H1 (cell line): ENCODE measurements around the gene MNX1. TPM values are rescaled to one million over a fixed set of nuclear protein-coding genes. Genes with fewer than 3 reads are reported as not detected.

Experiments
- CTCF ChIA-PET: fragments of 300-600 bp; sonication (Branson Sonifier 250); formaldehyde crosslinking; loops from one replicate; lab custom pipeline; 2021; ENCODE audit not compliant: partially characterized antibody; lab: Charles Lee
- POLR2A ChIA-PET: fragments of 300-600 bp; sonication (Branson Sonifier 250); formaldehyde crosslinking; loops from one replicate; lab custom pipeline; 2021; ENCODE audit warnings: inconsistent platforms; ENCODE audit not compliant: partially characterized antibody; lab: Charles Lee
- DNase-seq, 2 experiments: peaks; one replicate each; pipeline versions ENCODE4 v3.0.0 to v3.0.0-alpha.2; 2010 to 2022; ENCODE audit warnings: low spot score in 2 of 2, low read depth in 1 of 2, mixed read lengths in 1 of 2
- FAIRE-seq: peaks from 2 replicates; lab custom pipeline; 2011; peaks lifted over from hg19 to GRCh38; lab: Jason Lieb, UNC
- H2AFZ ChIP-seq: 2 replicates; pipeline ENCODE4 v1.8.1; 2012; ENCODE audit warnings: low read length, inconsistent platforms
- H2AK5ac ChIP-seq: 2 replicates; pipeline ENCODE4 v1.6.1; 2013; ENCODE audit warnings: low read depth, low read length
- H2BK120ac ChIP-seq: replicated peaks from 2 replicates; pipeline ENCODE3; 2013; ENCODE audit warnings: low read depth, low read length, inconsistent platforms
- H2BK12ac ChIP-seq: 2 replicates; pipeline ENCODE4 v1.6.1; 2013; ENCODE audit warnings: low read depth, low read length
- H2BK15ac ChIP-seq: 2 replicates; pipeline ENCODE4 v1.6.1; 2013; ENCODE audit warnings: low read length
- H2BK20ac ChIP-seq: 2 replicates; pipeline ENCODE4 v1.6.1; 2013; ENCODE audit warnings: low read length
- H2BK5ac ChIP-seq: 2 replicates; pipeline ENCODE4 v1.6.1; 2013; ENCODE audit warnings: low read depth, low read length
- H3K14ac ChIP-seq: 2 replicates; pipeline ENCODE4 v1.6.1; 2013; ENCODE audit warnings: inconsistent platforms; ENCODE audit not compliant: insufficient read length
- H3K18ac ChIP-seq: 2 replicates; pipeline ENCODE4 v1.6.1; 2013; ENCODE audit warnings: low read length; ENCODE audit errors: extremely low read depth
- H3K23ac ChIP-seq: 2 replicates; pipeline ENCODE4 v1.6.1; 2013; ENCODE audit warnings: inconsistent platforms; ENCODE audit not compliant: insufficient read length
- H3K23me2 ChIP-seq: 2 replicates; pipeline ENCODE4 v1.6.1; 2013; ENCODE audit warnings: low read depth, low read length
- H3K27ac ChIP-seq: 2 replicates; pipeline ENCODE4 v1.6.1; 2011; ENCODE audit warnings: low read depth, low read length, inconsistent platforms
- H3K27me3 ChIP-seq, 4 experiments: replicated peaks in 1 of 4; 1 replicate in 1 of 4; 2 replicates in 3 of 4; pipeline versions ENCODE4 v1.6.1 to v1.8.1; 2011 to 2013; ENCODE audit warnings: low read length in 3 of 4, mild to moderate bottlenecking in 3 of 4, inconsistent platforms in 2 of 4, mixed read lengths in 2 of 4, moderate library complexity in 1 of 4; ENCODE audit not compliant: control insufficient read depth in 3 of 4, insufficient read depth in 3 of 4; ENCODE audit errors: extremely low read depth in 1 of 4
- H3K36me3 ChIP-seq, 4 experiments: 2 replicates each; pipeline versions ENCODE4 v1.6.1 to v1.8.1; 2011 to 2013; ENCODE audit warnings: mild to moderate bottlenecking in 4 of 4, low read length in 3 of 4, moderate library complexity in 2 of 4, control low read depth in 1 of 4, inconsistent platforms in 1 of 4; ENCODE audit not compliant: insufficient read depth in 4 of 4, control insufficient read depth in 2 of 4
- H3K4ac ChIP-seq: replicated peaks from 2 replicates; pipeline ENCODE3; 2013; ENCODE audit warnings: low read length, low read depth, mixed read lengths, inconsistent platforms; ENCODE audit not compliant: insufficient read length
- H3K4me1 ChIP-seq, 4 experiments: replicated peaks in 1 of 4; 1 replicate in 1 of 4; 2 replicates in 3 of 4; pipeline versions ENCODE4 v1.6.1 to v1.8.1; 2011 to 2013; ENCODE audit warnings: low read length in 3 of 4, inconsistent platforms in 2 of 4, mixed read lengths in 1 of 4; ENCODE audit not compliant: insufficient read depth in 4 of 4, control insufficient read depth in 3 of 4
- H3K4me2 ChIP-seq, 2 experiments: 2 replicates each; pipeline versions ENCODE4 v1.6.1 to v1.8.1; 2011 to 2013; ENCODE audit warnings: low read depth in 2 of 2, low read length in 2 of 2, control low read depth in 1 of 2, inconsistent platforms in 1 of 2, mild to moderate bottlenecking in 1 of 2; ENCODE audit not compliant: insufficient read depth in 1 of 2
- H3K4me3 ChIP-seq, 4 experiments: fragments of 200-600, 300-600 bp in 1 of 4; sonication (generic), shearing (Covaris generic), sonication (Bioruptor Twin) in 1 of 4; 2 replicates each; pipeline versions ENCODE4 v1.5.1 to v1.8.1; 2011 to 2016; ENCODE audit warnings: low read length in 4 of 4, low read depth in 3 of 4, control low read depth in 2 of 4, inconsistent platforms in 2 of 4, mild to moderate bottlenecking in 2 of 4, mixed read lengths in 1 of 4, moderate library complexity in 1 of 4; ENCODE audit not compliant: insufficient read depth in 2 of 4; ENCODE audit errors: extremely low read depth in 1 of 4
- H3K56ac ChIP-seq: replicated peaks from 2 replicates; pipeline ENCODE3; 2013; ENCODE audit warnings: low read depth, mild to moderate bottlenecking, mixed read lengths, low read length, inconsistent platforms; ENCODE audit not compliant: insufficient read length
- H3K79me1 ChIP-seq: 2 replicates; pipeline ENCODE4 v1.6.1; 2013; ENCODE audit warnings: low read depth, low read length, control low read depth
- H3K79me2 ChIP-seq, 2 experiments: 2 replicates each; pipeline versions ENCODE4 v1.6.1 to v1.8.1; 2012 to 2013; ENCODE audit warnings: low read length in 2 of 2, mild to moderate bottlenecking in 2 of 2, inconsistent platforms in 1 of 2; ENCODE audit not compliant: insufficient read depth in 2 of 2, control insufficient read depth in 1 of 2
- H3K9ac ChIP-seq, 4 experiments: replicated peaks in 1 of 4; 1 replicate in 1 of 4; 2 replicates in 3 of 4; pipeline versions ENCODE4 v1.6.1 to v1.8.1; 2011 to 2013; ENCODE audit warnings: low read depth in 3 of 4, low read length in 3 of 4, control low read depth in 2 of 4, mild to moderate bottlenecking in 2 of 4, moderate library complexity in 2 of 4, inconsistent platforms in 1 of 4; ENCODE audit errors: extremely low read depth in 1 of 4
- H3K9me3 ChIP-seq, 2 experiments: 2 replicates each; pipeline versions ENCODE4 v1.6.1 to v1.8.1; 2012 to 2013; ENCODE audit warnings: mild to moderate bottlenecking in 2 of 2, moderate library complexity in 2 of 2, control low read depth in 1 of 2, inconsistent platforms in 1 of 2, low read depth in 1 of 2, low read length in 1 of 2, mixed read lengths in 1 of 2; ENCODE audit not compliant: insufficient read depth in 2 of 2
- H4K20me1 ChIP-seq, 2 experiments: replicated peaks in 1 of 2; 2 replicates each; pipeline versions ENCODE3 to v1.8.1; 2011 to 2013; ENCODE audit warnings: inconsistent platforms in 2 of 2, low read length in 2 of 2, mild to moderate bottlenecking in 1 of 2; ENCODE audit not compliant: insufficient read depth in 2 of 2, control insufficient read depth in 1 of 2
- H4K5ac ChIP-seq: 2 replicates; pipeline ENCODE4 v1.6.1; 2013; ENCODE audit warnings: low read length, low read depth, mixed read lengths, inconsistent platforms; ENCODE audit not compliant: insufficient read length
- H4K8ac ChIP-seq: 2 replicates; pipeline ENCODE4 v1.8.0; 2013; ENCODE audit warnings: mild to moderate bottlenecking, moderate library complexity, low read length, inconsistent platforms; ENCODE audit not compliant: insufficient read depth; ENCODE audit errors: extremely low read depth
- H4K91ac ChIP-seq: replicated peaks from 2 replicates; pipeline ENCODE3; 2013; ENCODE audit warnings: low read length, mixed read lengths, inconsistent platforms; ENCODE audit not compliant: insufficient read length
- CEBPB ChIP-seq: IDR thresholded peaks from 2 replicates; pipeline ENCODE4 v1.6.1; 2012; ENCODE audit warnings: low read depth, low read length
- CHD1 ChIP-seq: IDR thresholded peaks from 2 replicates; pipeline ENCODE4 v1.6.1; 2012; ENCODE audit warnings: low read depth, low read length, improper control_type of control experiment
- CREB1 ChIP-seq: IDR thresholded peaks from 2 replicates; pipeline ENCODE4 v1.6.1; 2012; ENCODE audit warnings: inconsistent platforms
- WGBS, 2 experiments: shearing (Covaris generic) in 1 of 2; methylation state at CpG; one replicate each; pipeline versions ENCODE4 v1.1.6 to v1.1.7; 2013 to 2015; ENCODE audit warnings: low lambda C conversion rate in 2 of 2, mixed read lengths in 2 of 2, inconsistent platforms in 1 of 2, low coverage in 1 of 2, missing lambda C conversion rate in 1 of 2; ENCODE audit not compliant: insufficient replicate concordance in 2 of 2, insufficient coverage in 1 of 2, insufficient read length in 1 of 2; ENCODE audit errors: extremely low coverage in 1 of 2, missing lambda C conversion rate in 1 of 2; 5-methylcytosine and 5-hydroxymethylcytosine counted together
- polyA plus RNA-seq, 7 experiments: library from polyadenylated mRNA; depleted of rRNA in 3 of 7; stranded (reverse) in 5 of 7; unstranded in 2 of 7; fragments of >200 nt in 5 of 7; fragments of 200-250 nt in 2 of 7; gene quantifications; 1 replicate in 5 of 7; 2 replicates in 1 of 7; 4 replicates in 1 of 7; pipeline versions ENCODE4 v1.2.1 to v1.2.3, GENCODE V29; 2011 to 2013; ENCODE audit warnings: missing spikeins in 2 of 7, mixed read lengths in 2 of 7
- total RNA-seq: library from RNA; stranded (reverse); fragmentation: NEBNext Ultra II Directional; extraction: Animal tissue kit (Norgen Biotek cat#: 25700); gene quantifications from 2 replicates; pipeline ENCODE4 v1.2.1, GENCODE V29; 2021

The MNX1 gene
- total and polyA plus RNA-seq, 2 of the 8 experiments (the other 6 are each of a cell fraction or from before 2014, with no cell fraction given): 0.39 TPM; not detected in 1

GRCh38 chr7:157041004-157041403, 30.5 kb upstream of the MNX1 start:
- H2AK5ac ChIP-seq: no peak overlapping the region
- no peaks in the 10 kb centered on the region for H3K36me3 ChIP-seq
- ChIA-PET CTCF (no interaction called here), POLR2A (interaction anchor here (0.8 to 2.1 kb wide), 2 partner anchors 28 to 91 kb away, joined by 4 to 5 read pairs; partner anchors contain the start of gene NOM1)
- H3K9me3 ChIP-seq: no peaks in the 10 kb centered on the region
- no peaks in the 10 kb centered on the region for H3K79me1 ChIP-seq
- TF ChIP-seq CEBPB (peak; percentile 45), CREB1 (no peak), CHD1 (no peak)
- no peak overlapping the region for H3K14ac ChIP-seq
- peaks cover 0 to 3% (median 0%) of the 10 kb centered on the region in 4 experiments; a peak in 1 of 7 replicates for H3K4me1 ChIP-seq
- no peaks in the 10 kb centered on the region for H3K23me2 ChIP-seq
- peaks cover 0 to 2% (median 0%) of the 10 kb centered on the region in 4 experiments; a peak in 2 of 7 replicates for H3K27me3 ChIP-seq
- no peak overlapping the region for H4K8ac ChIP-seq
- H2BK12ac ChIP-seq: no peak overlapping the region
- no peak overlapping the region for H3K27ac ChIP-seq
- no peaks in the 10 kb centered on the region for H3K79me2 ChIP-seq
- no peak overlapping the region for H4K5ac ChIP-seq
- no peak overlapping the region for H3K9ac ChIP-seq
- H4K91ac ChIP-seq: no peak overlapping the region
- FAIRE-seq (no peak), DNase-seq (no peak)
- no peak overlapping the region for H3K4me2 ChIP-seq
- H2BK15ac ChIP-seq: no peak overlapping the region
- no peak overlapping the region for H3K4me3 ChIP-seq
- H2BK20ac ChIP-seq: no peak overlapping the region
- no peaks in the 10 kb centered on the region for H4K20me1 ChIP-seq
- H3K23ac ChIP-seq: no peak overlapping the region
- H3K4ac ChIP-seq: no peak overlapping the region
- no peak overlapping the region for H2BK5ac ChIP-seq
- 83% methylated on average over 13 of the region's 13 CpGs; no CpG with 5 or more reads in 1 of the 2 experiments for WGBS, 2 experiments
- no peak overlapping the region for H2BK120ac ChIP-seq
- no peak overlapping the region for H3K56ac ChIP-seq
- H3K18ac ChIP-seq: no peak overlapping the region
- H2AFZ ChIP-seq: no peak overlapping the region
